HEK293 (cell line): Measurements from ENCODE around the gene DKKL1.

Experiments
- CTCF ChIA-PET: fragments of 350-600 bp; formaldehyde crosslinking; extraction: SDS; loops from one replicate; lab custom pipeline; 2021; ENCODE audit warnings: antibody characterized with exemption; lab: Yijun Ruan, JAX
- POLR2A ChIA-PET: fragments of 300-600 bp; formaldehyde crosslinking; extraction: SDS; loops from one replicate; lab custom pipeline; 2020; ENCODE audit warnings: antibody characterized with exemption, inconsistent platforms; lab: Yijun Ruan, JAX
- H3K27ac ChIP-seq: fragments of 200-500 bp; sonication (Bioruptor generic); 2 replicates; pipeline ENCODE4 v1.5.1; 2014; ENCODE audit warnings: low read depth, low read length, control low read depth, inconsistent platforms; ENCODE audit errors: extremely low read depth
- H3K36me3 ChIP-seq, 2 experiments: fragments of 200-500 bp in 1 of 2; sonication (Bioruptor generic) in 1 of 2; 1 replicate in 1 of 2; 2 replicates in 1 of 2; pipeline ENCODE4 v1.5.1; 2014 to 2017; ENCODE audit warnings: inconsistent platforms in 2 of 2, low read length in 2 of 2; ENCODE audit not compliant: control insufficient read depth in 2 of 2, insufficient read depth in 1 of 2
- H3K4me1 ChIP-seq: fragments of 200-500 bp; sonication (Bioruptor generic); 2 replicates; pipeline ENCODE4 v1.5.1; 2014; ENCODE audit warnings: mild to moderate bottlenecking, low read length, inconsistent platforms; ENCODE audit not compliant: control insufficient read depth, insufficient read depth
- H3K4me3 ChIP-seq: 2 replicates; pipeline ENCODE4 v1.5.1; 2011; ENCODE audit warnings: low read depth, mild to moderate bottlenecking, control low read depth, low read length, moderate library complexity
- H3K9me3 ChIP-seq: fragments of 200-500 bp; sonication (Bioruptor generic); 2 replicates; pipeline ENCODE4 v1.5.1; 2014; ENCODE audit warnings: low read depth, low read length, inconsistent platforms; ENCODE audit not compliant: control insufficient read depth, insufficient read depth
- ELK4 ChIP-seq: IDR thresholded peaks from 2 replicates; pipeline ENCODE4 v1.6.1; 2011; ENCODE audit warnings: mild to moderate bottlenecking, low read depth, low read length, borderline replicate concordance
- GFI1B ChIP-seq: fragments of 450-650 bp; formaldehyde crosslinking; IDR thresholded peaks from 2 replicates; pipeline ENCODE4 v1.5.1; 2016; ENCODE audit warnings: missing biosample characterization, missing genetic modification characterization
- KLF1 ChIP-seq: fragments of 450-650 bp; formaldehyde crosslinking; IDR thresholded peaks from 2 replicates; pipeline ENCODE4 v1.5.1; 2016; ENCODE audit warnings: missing biosample characterization, missing genetic modification characterization
- MYNN ChIP-seq: fragments of 450-650 bp; formaldehyde crosslinking; IDR thresholded peaks from 2 replicates; pipeline ENCODE4 v1.5.1; 2016; ENCODE audit warnings: missing biosample characterization, missing genetic modification characterization, borderline replicate concordance
- SETDB1 ChIP-seq: IDR thresholded peaks from one replicate; pipeline ENCODE4 v1.6.1; 2017; ENCODE audit warnings: mild to moderate bottlenecking, low read length, moderate library complexity, mixed read lengths; ENCODE audit not compliant: insufficient read length
- TCF7L2 ChIP-seq: IDR thresholded peaks from 2 replicates; pipeline ENCODE4 v1.6.1; 2011; ENCODE audit warnings: low read depth, mild to moderate bottlenecking, inconsistent platforms, low read length, moderate library complexity, borderline replicate concordance
- ZBTB48 ChIP-seq: fragments of 450-650 bp; formaldehyde crosslinking; IDR thresholded peaks from 2 replicates; pipeline ENCODE4 v1.5.1; 2016; ENCODE audit warnings: missing biosample characterization, missing genetic modification characterization
- ZFHX2 ChIP-seq: fragments of 450-650 bp; formaldehyde crosslinking; conservative IDR thresholded peaks from 2 replicates; pipeline ENCODE4 v1.5.1; 2016; ENCODE audit warnings: missing biosample characterization, missing genetic modification characterization
- ZNF157 ChIP-seq: fragments of 450-650 bp; formaldehyde crosslinking; IDR thresholded peaks from 2 replicates; pipeline ENCODE4 v1.5.1; 2016; ENCODE audit warnings: missing biosample characterization, missing genetic modification characterization
- ZNF239 ChIP-seq: fragments of 450-650 bp; formaldehyde crosslinking; IDR thresholded peaks from 2 replicates; pipeline ENCODE4 v1.5.1; 2016; ENCODE audit warnings: missing biosample characterization, missing genetic modification characterization
- ZNF354C ChIP-seq: fragments of 450-650 bp; formaldehyde crosslinking; IDR thresholded peaks from 2 replicates; pipeline ENCODE4 v1.5.1; 2016; ENCODE audit warnings: missing biosample characterization, missing genetic modification characterization, low read depth, borderline replicate concordance
- ZNF449 ChIP-seq: fragments of 450-650 bp; formaldehyde crosslinking; IDR thresholded peaks from 2 replicates; pipeline ENCODE4 v1.5.1; 2017; ENCODE audit warnings: missing biosample characterization, mild to moderate bottlenecking, missing genetic modification characterization, moderate library complexity
- ZNF48 ChIP-seq: fragments of 450-650 bp; formaldehyde crosslinking; IDR thresholded peaks from 2 replicates; pipeline ENCODE4 v1.5.1; 2016; ENCODE audit warnings: missing biosample characterization, missing genetic modification characterization
- ZNF521 ChIP-seq: fragments of 450-650 bp; formaldehyde crosslinking; IDR thresholded peaks from 2 replicates; pipeline ENCODE4 v1.5.1; 2017; ENCODE audit warnings: missing biosample characterization, mild to moderate bottlenecking, missing genetic modification characterization
- ZNF558 ChIP-seq: fragments of 450-650 bp; formaldehyde crosslinking; IDR thresholded peaks from 2 replicates; pipeline ENCODE4 v1.5.1; 2016; ENCODE audit warnings: missing biosample characterization, missing genetic modification characterization
- ZNF585B ChIP-seq: fragments of 450-650 bp; formaldehyde crosslinking; IDR thresholded peaks from 2 replicates; pipeline ENCODE4 v1.5.1; 2016; ENCODE audit warnings: missing biosample characterization, missing genetic modification characterization
- ZNF654 ChIP-seq: fragments of 450-650 bp; formaldehyde crosslinking; IDR thresholded peaks from 2 replicates; pipeline ENCODE4 v1.5.1; 2016; ENCODE audit warnings: low read depth, missing biosample characterization, missing genetic modification characterization
- ZNF670 ChIP-seq: fragments of 450-650 bp; formaldehyde crosslinking; IDR thresholded peaks from 2 replicates; pipeline ENCODE4 v1.5.1; 2016; ENCODE audit warnings: missing biosample characterization, missing genetic modification characterization, low read depth
- TF ChIP-seq, protein P1 (sequence below): fragments of 450-650 bp; formaldehyde crosslinking; IDR thresholded peaks from 2 replicates; pipeline ENCODE4 v1.5.1; 2017; ENCODE audit warnings: missing biosample characterization, missing genetic modification characterization
- TF ChIP-seq, protein P2 (sequence below): sonication (generic); formaldehyde crosslinking; IDR thresholded peaks from 2 replicates; pipeline ENCODE4 v1.8.1; 2022; ENCODE audit warnings: mild to moderate bottlenecking, moderate library complexity, missing genetic modification reagents

DKKL1 gene

DNA sequence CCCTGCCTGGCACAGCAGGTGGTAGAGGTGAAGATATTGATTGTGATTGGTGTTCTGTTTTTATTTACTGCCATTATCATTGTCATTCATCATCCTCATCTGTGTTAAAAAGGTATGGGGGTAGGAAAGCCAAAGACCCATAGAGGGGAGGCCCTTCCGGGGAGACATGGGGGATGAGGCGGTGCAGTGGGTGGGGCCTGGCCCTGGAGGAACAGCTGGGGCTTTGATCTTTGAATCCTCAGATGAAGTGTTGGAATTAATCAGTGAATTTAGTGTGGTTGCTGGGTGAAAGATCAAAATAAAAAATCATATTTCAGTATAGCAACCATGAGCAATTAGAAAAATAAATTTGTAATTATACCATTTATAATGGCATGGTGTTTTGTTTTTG lies 52.1 kb downstream of the DKKL1 start (continued):
- TF ChIP-seq KLF1 = no peak

- TF ChIP-seq, protein P1, sequence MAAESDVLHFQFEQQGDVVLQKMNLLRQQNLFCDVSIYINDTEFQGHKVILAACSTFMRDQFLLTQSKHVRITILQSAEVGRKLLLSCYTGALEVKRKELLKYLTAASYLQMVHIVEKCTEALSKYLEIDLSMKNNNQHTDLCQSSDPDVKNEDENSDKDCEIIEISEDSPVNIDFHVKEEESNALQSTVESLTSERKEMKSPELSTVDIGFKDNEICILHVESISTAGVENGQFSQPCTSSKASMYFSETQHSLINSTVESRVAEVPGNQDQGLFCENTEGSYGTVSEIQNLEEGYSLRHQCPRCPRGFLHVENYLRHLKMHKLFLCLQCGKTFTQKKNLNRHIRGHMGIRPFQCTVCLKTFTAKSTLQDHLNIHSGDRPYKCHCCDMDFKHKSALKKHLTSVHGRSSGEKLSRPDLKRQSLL (tag by site-specific recombination) = no peak
- TF ChIP-seq ELK4 = no peak
- no peak for TF ChIP-seq ZBTB48 (tag by site-specific recombination)
- TF ChIP-seq MYNN (tag by site-specific recombination) = no peak
- TF ChIP-seq ZNF449 = no peak
- no peak for TF ChIP-seq ZNF654 (tag by site-specific recombination)
- no peak for TF ChIP-seq TCF7L2
- TF ChIP-seq ZNF48 (tag by site-specific recombination) = no peak
- H3K4me3 ChIP-seq = no peak overlapping the region
- H3K27ac ChIP-seq = no peak overlapping the region
- CTCF ChIA-PET = interaction anchor here (0.6 to 1.8 kb wide), 7 partner anchors 10 to 192 kb away, joined by 3 to 5 read pairs (median 3); no protein-coding TSS in a partner anchor
- no peaks in the 10 kb centered on the region for H3K9me3 ChIP-seq
- H3K36me3 ChIP-seq = no peaks in the 10 kb centered on the region
- no peaks in the 10 kb centered on the region for H3K4me1 ChIP-seq
- POLR2A ChIA-PET = interaction anchor here (0.5 to 0.7 kb wide), 2 partner anchors 36 to 48 kb away, joined by 3 read pairs; partner anchors contain the start of gene ALDH16A1
These were observed 53.4 kb downstream of the DKKL1 start for GRCh38 chr19:49417088-49417487.

- no peak overlapping the region for H3K4me3 ChIP-seq
- H3K36me3 ChIP-seq = no peaks in the 10 kb centered on the region
- TF ChIP-seq ZNF585B (tag by site-specific recombination) (no peak), ZFHX2 (no peak), ZNF157 (tag by site-specific recombination) (no peak), SETDB1 (no peak), ZNF354C (tag by site-specific recombination) (no peak), ZNF521 (tag by site-specific recombination) (no peak), GFI1B (tag by site-specific recombination) (no peak), ZNF670 (tag by site-specific recombination) (no peak), ZNF239 (tag by site-specific recombination) (no peak), ZNF558 (tag by site-specific recombination) (no peak)
- TF ChIP-seq, protein P2, sequence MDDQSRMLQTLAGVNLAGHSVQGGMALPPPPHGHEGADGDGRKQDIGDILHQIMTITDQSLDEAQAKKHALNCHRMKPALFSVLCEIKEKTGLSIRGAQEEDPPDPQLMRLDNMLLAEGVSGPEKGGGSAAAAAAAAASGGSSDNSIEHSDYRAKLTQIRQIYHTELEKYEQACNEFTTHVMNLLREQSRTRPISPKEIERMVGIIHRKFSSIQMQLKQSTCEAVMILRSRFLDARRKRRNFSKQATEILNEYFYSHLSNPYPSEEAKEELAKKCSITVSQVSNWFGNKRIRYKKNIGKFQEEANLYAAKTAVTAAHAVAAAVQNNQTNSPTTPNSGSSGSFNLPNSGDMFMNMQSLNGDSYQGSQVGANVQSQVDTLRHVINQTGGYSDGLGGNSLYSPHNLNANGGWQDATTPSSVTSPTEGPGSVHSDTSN (CRISPR knock-in tag) = no peak
- H3K27ac ChIP-seq = no peak overlapping the region
- no peaks in the 10 kb centered on the region for H3K9me3 ChIP-seq
- POLR2A ChIA-PET = interaction anchor here (0.7 kb wide), 1 partner anchor 799 kb away, joined by 3 read pairs; the partner anchor contains the start of genes RPL18 and SPHK2
- CTCF ChIA-PET = interaction anchor here (0.5 to 4.5 kb wide), 6 partner anchors 7 to 55 kb away, joined by 3 to 28 read pairs (median 4); no protein-coding TSS in a partner anchor
- H3K4me1 ChIP-seq = peaks cover 5% of the 10 kb centered on the region
These were observed 54.8 kb downstream of the DKKL1 start for GRCh38 chr19:49418511-49418910.
